T-helper 2 cell (primary cell): Measurements from ENCODE around the gene CHMP4A.
A peak's percentile ranks its signal among the peaks of the same experiment; 100 is the strongest.

Source experiments
- DNase-seq, 5 experiments: peaks; one replicate each; pipeline versions ENCODE4 v3.0.0 to v3.0.0-alpha.2; 2012 to 2022

CHMP4A gene

GRCh38 chr14:24177041-24177825 is 36.1 kb downstream of the CHMP4A start:
- no peak for DNase-seq

DNA sequence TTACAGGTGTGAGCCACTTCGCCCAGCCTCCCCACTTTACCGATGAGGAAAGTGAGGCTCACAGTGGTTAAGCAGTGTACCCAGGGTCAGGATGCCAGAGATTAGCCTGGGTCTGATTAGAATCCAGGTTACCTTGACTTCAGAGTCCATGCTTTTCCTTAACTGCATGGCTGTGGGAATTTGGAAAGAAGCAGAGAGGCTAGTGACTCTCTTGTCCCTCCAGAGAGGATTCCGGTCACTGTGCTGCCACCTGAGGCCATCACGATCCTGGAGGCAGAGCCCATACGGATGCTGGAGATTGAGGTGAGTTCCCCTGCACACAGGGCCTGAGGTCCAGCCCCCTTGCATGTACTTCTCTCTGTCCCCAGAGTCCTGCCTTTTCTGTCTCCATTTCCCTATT is 36.7 kb downstream of the CHMP4A start:
- DNase-seq, result no peak

- DNase-seq, result no peak
These were observed 40.4 kb downstream of the CHMP4A start for GRCh38 chr14:24172871-24173281.

GRCh38 chr14:24172261-24172860 is 40.9 kb downstream of the CHMP4A start:
- DNase-seq, result no peak

- DNase-seq, result peak; percentile 41 to 81 (median 67)
These were observed 41.6 kb downstream of the CHMP4A start, which contains the start of gene REC8 for GRCh38 chr14:24171422-24172260. Gene REC8, plus strand, starts transcription at chr14:24172080. Its CDS starts 473 bp downstream, at chr14:24172553.

DNA sequence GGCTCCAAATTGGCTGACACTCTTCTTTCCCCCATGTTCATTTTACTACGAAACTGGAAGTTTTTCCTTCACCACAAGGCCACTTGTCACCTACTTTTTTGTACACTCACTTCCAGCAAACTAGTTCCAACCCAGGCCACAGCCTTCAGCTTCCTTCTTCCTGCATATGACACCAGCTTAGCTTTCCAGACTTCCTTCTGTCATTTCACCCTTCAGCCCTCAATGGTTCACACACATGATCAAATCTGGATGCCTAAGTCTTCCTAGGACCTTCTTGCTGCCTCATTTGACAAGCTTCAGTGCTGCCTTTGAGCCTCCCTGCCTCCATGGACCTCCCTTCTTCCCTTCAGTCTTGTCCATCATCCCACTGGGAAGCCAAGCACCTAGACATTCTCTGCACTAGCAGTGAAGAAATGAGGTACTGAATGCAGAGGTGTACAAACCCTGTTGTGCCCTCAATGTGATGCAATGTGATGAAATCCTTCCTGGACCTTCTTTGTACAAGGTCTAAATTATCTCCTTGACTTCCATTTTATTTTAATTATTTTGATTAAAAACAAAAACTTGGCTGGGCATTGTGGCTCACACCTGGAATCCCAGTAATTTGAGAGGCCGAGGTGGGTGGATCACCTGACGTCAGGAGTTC is 45.7 kb downstream of the CHMP4A start:
- no peak for DNase-seq

DNA sequence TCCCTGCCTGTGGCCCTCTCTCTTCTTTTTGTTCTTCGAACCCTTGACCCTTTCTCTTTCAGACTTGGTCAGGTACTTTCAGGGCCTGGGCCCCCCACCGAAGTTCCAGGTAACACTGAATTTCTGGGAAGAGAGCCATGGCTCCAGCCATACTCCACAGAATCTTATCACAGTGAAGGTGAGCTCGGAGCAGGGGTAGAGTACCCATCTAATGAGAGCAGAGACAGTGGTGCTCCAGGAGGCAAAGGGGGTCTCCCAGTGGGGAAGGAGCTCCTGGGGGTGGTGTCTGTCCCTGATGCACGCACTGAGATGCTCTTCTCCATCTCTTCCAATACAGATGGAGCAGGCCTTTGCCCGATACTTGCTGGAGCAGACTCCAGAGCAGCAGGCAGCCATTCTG is 47.5 kb downstream of the CHMP4A start:
- no peak for DNase-seq

GRCh38 chr14:24164518-24164991 is 48.7 kb downstream of the CHMP4A start:
- no peak for DNase-seq

DNA sequence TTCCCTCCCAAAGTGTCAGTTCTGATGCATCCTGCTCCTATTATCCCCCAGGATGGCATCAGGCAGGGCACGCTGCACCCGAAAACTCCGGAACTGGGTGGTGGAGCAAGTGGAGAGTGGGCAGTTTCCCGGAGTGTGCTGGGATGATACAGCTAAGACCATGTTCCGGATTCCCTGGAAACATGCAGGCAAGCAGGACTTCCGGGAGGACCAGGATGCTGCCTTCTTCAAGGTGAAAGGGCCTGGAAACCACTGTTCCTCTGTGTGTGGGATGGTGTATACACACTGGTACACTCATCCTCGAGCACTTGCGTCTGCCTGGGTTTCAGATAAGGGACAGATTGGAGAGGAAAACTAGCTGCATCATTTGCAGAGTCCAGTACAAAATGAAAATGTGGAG is 51.2 kb downstream of the CHMP4A start:
- peak in 1 of 5 experiments; percentile 37 for DNase-seq

DNA sequence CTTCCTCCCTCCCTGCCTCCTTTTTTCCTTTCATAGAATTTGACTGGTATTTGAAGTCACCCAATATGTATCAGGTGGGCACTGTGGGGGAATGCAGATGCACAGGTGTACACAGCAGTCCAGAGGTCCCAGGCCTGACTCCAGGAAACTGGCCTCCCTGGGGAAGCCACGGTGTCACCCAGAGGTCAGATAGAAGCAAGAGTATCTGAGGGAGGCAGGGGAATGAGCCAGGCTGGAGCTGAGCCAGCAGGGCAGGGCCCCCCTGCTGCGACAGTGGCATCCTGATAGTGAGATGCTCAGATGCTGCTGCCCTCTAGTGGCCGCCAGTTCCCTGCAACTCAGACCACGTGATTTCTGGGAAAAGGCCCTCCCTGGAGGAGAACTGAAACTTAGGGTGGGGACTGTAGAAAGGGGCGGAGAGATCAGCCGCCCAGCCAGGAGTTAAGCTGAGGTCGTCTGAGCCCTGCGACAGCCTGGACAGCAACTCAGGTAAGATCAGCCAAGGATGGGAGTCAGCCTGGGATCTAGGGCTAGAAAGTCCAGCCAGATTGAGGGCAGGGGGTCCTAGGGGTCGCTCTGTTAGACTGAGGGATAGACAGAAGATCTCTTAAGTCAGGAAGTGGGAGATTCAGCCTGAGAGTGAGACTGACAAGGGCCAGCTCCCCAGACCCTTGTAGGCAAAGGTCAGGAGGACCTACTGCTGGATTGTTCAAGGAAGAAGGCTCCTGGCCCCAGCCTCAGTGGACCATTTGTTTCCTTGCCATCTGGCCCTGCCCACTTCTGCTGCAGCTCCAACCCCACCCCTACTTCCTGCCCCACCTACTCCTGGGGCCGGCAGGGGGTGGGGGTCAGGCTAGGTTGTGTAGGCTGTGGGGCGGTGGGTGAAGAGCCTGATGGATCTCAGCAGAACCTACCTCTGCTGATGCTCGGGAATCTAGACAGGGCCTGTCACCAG is 52.2 kb downstream of the CHMP4A start, which contains the start of gene IRF9:
Gene IRF9, plus strand, starts transcription at position 416 of the 955 bp plus-strand sequence. CDS start 880 bp downstream, outside the sequence.
- peak; percentile 90 to 98 (median 93) for DNase-seq

DNA sequence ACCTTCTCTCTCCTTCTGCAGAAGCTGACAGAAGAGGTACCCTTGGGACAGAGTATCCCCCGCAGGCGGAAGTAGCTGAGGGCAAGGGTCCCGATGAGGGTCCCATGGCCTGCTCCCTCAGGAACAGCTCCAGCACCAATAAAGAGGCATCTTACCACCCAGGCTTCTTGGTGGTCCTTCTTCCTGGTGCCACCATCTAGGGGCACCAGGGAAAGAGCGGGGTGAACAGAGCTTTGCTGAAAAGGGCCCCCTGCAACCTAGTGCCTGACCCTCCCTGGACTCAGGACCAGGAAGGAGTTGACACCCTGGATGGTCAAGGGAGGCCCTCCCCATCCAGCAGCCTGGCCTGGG is 52.8 kb downstream of the CHMP4A start:
- DNase-seq, result no peak

DNA sequence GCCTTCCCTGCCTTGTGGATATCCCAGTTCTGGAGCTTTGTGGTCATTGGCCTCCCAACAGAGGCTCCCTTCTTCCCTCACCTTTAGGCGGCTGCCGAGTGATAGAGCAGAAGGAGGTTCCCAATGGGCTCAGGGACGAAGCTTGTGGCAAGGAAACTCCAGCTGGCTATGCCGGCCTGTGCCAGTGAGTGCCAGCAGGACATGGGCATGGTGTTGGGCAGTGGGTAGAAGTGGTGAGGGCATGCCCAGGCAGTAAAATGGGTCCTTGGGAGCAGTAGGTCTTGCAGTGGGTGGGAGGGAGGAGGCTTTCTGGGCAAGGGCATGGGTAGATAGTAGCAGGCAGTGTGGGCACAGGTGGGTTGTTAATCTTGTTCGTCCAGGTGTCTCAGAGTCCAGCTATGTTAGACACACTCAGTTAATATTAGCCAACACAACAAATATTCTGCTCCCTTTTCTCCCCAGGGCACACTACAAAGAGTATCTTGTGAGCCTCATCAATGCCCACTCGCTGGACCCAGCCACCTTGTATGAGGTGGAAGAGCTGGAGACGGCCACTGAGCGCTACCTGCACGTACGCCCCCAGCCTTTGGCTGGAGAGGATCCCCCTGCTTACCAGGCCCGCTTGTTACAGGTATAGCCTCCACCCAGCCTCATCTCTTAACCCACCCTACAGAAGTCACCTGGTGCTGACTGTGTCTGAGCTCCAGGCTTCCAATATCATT is 53.4 kb downstream of the CHMP4A start:
- DNase-seq, result no peak
